GM12874 (cell line): ENCODE data around the gene ITLN2.

Experiments
- CTCF ChIP-seq: IDR thresholded peaks from 2 replicates; pipeline ENCODE4 v1.5.1; 2011; ENCODE audit warnings: low read depth, mild to moderate bottlenecking, control low read depth, low read length, moderate library complexity; ENCODE audit not compliant: insufficient read depth

The ITLN2 gene

GRCh38 chr1:160924791-160925651 is 29.6 kb downstream of the ITLN2 start:
- TF ChIP-seq CTCF: no peak

DNA sequence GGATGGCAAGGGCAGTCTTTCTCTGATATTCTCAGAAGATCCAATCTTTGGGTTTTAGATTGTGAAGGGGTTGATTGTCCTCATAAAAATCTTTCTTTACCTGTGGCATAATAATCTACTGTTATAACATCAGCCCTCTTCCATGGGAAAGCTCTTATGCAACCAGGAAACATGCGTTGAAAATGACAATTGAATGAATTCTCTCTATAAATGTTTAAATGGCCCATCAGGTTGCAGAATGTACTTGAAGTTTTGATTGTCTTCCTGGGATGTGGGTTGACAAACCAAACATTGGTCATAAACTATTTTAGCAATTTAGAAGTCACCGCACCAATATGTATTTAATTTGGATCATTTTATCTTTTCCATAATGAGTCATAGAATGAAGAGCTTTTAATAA is 37.9 kb downstream of the ITLN2 start:
- no peak for TF ChIP-seq CTCF

- TF ChIP-seq CTCF: no peak
These were observed 42.7 kb downstream of the ITLN2 start for GRCh38 chr1:160911925-160912324.

GRCh38 chr1:160911441-160911840 is 43.2 kb downstream of the ITLN2 start:
- TF ChIP-seq CTCF: no peak

GRCh38 chr1:160910170-160910750 is 44.3 kb downstream of the ITLN2 start:
- TF ChIP-seq CTCF: no peak

DNA sequence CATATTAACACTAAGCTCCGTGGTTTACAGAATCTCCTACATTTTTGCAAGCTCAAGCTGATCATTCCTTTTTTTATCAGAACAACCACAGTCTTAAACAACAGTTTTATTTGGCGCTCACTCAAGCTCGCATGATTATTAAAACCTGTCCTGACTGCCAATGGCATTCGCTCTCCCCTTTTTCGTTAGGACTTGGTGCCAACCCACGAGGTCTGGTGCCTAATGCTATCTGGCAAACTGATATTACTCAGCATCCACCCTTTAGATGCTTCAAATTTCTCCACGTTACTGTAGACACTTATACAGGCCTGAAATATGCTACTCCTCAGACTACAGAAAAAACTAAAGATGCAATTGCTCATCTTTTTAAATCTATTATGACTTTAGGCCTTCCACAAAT is 46.6 kb downstream of the ITLN2 start:
- no peak for TF ChIP-seq CTCF

DNA sequence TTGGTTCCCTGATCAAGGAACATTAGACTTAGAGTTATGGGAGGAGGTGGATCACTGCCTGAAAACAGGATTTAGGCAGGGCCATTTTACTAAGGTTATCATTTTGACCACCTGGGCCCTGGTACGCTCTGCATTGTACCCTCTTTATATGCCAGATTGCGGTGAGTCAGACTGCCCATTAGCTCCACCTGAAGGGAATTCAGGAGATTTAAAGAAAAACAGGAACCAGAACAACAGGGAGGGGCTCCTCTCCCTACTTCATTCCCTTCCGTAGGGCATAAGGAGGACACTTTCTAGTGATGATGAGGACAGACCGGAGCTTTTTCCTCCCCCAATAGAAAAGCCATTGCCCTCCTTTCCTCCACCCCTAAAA is 49.0 kb downstream of the ITLN2 start:
- no peak for TF ChIP-seq CTCF
